ENCODE results near the gene MSL3.

The MSL3 gene

DNA sequence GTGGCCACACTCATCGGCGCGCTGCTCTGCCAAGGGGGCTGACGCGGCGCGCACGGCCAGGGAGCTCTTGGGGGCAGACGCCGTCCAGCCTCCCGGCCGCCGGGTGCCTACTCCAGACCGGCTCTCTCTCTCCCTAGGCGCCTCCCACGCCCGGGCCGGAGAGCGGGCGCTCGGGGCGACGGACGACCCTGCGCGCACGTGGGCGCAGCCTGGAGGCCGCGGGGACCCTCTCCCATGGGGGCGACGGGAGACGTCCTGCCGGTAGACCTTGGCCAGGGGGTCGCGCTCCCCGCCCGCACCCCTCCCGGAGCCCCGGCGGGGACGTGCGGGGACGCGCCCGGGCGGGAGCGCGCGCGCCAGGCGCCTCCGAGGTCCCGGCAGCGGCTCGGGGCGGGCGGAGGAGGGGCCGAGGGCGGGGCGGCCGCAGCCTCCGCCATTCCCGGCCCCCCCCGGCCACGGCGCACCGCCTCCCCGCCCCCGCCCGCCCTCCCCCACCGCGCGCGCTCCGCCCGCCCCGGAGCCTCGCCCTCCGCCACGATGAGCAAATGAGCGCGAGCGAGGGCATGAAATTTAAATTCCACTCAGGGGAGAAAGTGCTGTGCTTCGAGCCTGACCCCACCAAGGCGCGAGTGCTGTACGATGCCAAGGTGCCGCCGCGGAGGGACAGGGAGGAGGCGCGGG, at the start of gene MSL3:
Gene MSL3, plus strand, starts transcription at position 519 of the 681 bp plus-strand sequence. Its CDS starts 27 bp downstream, at position 546.
- DNase-seq = peak; percentile 70

DNA sequence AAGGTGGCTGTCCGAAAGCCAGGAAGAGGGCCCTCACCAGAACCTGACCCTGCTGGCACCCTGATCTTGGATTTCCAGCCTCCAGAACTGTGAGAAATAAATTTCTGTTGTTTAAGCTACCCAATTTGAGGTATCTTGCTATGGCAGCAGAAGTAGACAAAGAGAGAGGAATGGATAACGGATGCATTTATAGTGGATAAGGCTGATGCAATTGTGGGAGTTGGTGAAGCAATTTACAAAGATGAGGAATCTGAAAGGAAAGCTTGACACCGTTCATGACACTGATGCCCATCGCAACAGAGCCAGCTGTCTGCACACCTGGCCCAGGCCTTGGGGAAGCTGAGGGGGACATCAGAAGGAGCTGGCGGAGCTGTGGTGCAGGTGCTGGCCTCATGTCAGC, 35.7 kb upstream of the MSL3 start:
- DNase-seq = no peak

DNA sequence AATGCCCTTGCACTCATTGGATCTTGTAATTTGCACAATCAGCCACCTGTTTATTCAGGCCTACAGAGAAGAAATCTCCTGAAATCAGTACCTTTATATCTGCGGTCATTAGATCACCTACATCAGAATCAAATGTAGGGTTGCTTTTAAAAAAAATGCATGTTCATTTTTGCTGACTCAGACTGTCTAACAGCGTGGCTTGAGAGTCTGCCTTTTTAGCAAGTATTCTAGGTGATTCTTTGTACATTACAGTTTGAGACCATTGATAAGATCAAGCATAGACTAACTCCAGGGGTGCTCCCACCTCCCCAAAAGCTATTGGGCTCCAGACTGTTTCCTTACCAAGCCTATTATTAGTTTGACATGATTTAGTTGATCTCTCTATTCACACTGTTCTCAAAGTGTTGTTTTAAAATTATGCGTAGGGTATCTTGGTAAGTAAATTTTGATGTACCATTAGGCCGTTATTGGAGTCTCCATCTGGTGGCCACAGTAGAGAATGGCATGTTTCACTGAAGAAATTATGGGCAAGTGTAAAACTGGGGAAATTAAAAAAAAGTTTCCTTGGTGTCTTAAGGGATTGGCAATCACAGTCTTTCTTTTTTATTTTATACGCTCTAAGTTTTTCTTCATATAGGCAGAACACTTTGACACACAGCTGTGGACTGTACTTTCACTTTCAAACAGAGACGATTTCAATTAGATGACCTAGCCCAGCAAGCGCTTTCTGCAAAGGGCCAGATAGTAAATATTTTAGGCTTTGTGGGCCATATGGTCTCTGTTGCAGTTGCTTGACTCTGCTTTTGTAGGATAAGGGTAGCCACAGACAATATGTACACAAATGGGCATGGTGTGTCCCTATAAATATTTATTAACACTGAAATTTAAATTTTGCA, 33.7 kb upstream of the MSL3 start:
- peak; percentile 6 for DNase-seq

- DNase-seq = no peak
Observed at GRCh38 chrX:11725631-11726442, 32.2 kb upstream of the MSL3 start.

- DNase-seq = no peak
Observed at GRCh38 chrX:11728556-11728955, 29.5 kb upstream of the MSL3 start.

- no peak for DNase-seq
Observed at GRCh38 chrX:11733614-11734013, 24.4 kb upstream of the MSL3 start.

GRCh38 chrX:11739776-11740175, 18.3 kb upstream of the MSL3 start:
- no peak for DNase-seq

- DNase-seq = no peak
Observed at GRCh38 chrX:11740794-11741193, 17.2 kb upstream of the MSL3 start.

DNA sequence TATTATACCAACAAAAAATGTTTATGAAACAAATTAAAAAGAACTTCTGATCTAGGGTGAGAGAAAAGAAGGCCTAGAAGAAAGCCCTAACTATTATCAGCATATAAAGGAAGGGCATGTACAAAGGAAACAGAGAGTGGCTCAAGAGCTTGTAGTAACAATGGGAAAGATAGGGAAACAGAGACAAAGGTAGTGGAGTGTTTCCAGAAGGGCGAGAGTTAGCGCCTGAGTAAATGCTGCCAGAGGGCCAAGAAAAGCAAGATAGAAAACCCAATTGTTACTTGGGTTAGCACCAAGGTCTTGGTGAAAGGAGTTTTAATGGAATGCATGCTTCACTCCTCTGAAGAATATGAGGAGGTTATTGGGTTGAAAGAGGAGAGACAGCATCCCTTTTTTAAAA, 16.5 kb upstream of the MSL3 start:
- DNase-seq = no peak

- no peak for DNase-seq
Observed at GRCh38 chrX:11745881-11746280, 12.2 kb upstream of the MSL3 start.

GRCh38 chrX:11750046-11750445, 8.0 kb upstream of the MSL3 start:
- DNase-seq = no peak

DNA sequence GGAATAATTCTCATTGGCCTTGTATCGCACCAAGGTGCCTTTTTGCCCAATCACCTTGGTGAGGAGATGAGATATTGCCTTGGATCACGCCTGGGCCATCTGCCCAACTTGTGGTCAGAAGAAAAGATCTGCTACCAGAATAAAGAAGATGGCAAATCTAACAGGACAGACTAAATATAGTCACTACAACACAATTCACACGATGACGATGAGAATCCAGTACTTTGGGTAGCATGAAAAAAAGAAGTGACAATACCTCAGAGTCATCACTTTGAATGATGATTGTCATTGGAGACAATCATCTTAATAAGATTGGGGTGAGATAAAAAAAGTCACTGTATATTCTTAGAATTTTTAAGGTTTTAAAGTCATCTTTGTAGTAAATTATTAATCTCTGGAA, 7.3 kb upstream of the MSL3 start:
- DNase-seq = no peak

DNA sequence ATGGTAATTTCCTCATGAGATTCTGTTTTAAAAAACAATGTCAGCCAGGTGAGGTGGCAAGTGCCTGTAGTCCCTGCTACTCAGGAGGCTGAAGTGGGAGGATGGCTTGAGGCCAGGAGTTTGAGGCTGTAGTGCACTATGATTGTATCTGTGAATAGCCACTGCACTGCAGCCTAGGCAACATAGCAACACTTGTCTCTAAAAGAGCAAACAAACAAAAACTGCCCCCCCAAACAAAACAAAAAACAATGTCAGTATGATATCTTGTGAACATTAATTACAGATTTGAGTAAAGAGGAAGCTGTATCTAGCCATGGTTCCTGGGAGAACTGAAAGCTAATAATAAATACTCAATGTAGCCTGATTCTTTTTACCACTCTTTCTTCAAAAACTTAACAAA, 6.8 kb upstream of the MSL3 start:
- DNase-seq = no peak

DNA sequence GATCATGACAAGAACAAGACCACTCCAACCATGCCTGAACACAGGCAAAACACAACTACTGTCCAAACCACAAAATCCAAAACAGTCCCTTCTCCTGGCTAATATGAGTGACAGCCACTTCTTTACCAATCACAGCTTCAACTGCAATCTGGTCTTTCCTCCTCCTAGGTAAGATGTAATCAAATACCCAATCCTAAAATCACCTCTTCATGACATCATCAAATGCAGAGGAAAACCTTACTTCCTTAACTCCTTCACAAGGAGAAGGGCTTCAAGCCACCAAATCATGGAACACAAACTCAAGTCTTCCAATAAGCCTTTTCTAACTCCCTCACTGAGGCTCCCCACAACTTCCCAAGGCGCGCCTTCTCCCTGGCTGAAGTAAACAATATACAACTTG, 4.4 kb upstream of the MSL3 start:
- no peak for DNase-seq

- DNase-seq = peak; percentile 50
Observed at GRCh38 chrX:11754958-11755645, 2.9 kb upstream of the MSL3 start.

GRCh38 chrX:11755724-11756123, 2.3 kb upstream of the MSL3 start:
- peak; percentile 73 for DNase-seq

- DNase-seq = peak; percentile 29
Observed at GRCh38 chrX:11756354-11757318, 1.4 kb upstream of the MSL3 start.

DNA sequence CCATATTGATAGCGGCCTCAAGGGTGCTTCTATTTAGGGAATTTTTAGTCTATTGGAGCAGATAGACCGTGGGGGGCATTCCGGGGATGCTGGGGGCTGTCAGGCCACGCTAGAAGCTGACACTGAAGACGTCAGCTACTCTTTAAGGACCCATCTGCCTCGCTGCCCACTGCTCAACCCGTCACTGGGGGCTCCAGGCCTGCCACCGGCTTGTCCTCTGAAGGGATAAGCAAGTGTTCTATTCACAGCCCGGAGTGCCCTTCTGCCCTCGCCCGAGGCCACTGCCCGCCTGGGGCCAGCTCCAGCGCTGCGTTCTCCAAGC, 679 bp upstream of the MSL3 start:
- DNase-seq = peak; percentile 22

- DNase-seq = peak; percentile 90
Observed at GRCh38 chrX:11758400-11759171, 549 bp downstream of the MSL3 start.

- no peak for DNase-seq
Observed at GRCh38 chrX:11759172-11759460, 1.1 kb downstream of the MSL3 start.

All from NCI-H345 (cell line).